C1 segment of cervical spinal cord (tissue), 14 donors: ENCODE measurements around the gene MZT2B.
"Not testable (repeated sequence)": the region's sequence is repeated elsewhere in the genome, so short reads cannot be mapped to it uniquely, and the experiment has no call there.

ENCODE experiments used
- DNase-seq, 14 donors: peaks; one replicate each; lab custom pipeline; 2025; lab: John Stamatoyannopoulos, UW

MZT2B gene

DNA sequence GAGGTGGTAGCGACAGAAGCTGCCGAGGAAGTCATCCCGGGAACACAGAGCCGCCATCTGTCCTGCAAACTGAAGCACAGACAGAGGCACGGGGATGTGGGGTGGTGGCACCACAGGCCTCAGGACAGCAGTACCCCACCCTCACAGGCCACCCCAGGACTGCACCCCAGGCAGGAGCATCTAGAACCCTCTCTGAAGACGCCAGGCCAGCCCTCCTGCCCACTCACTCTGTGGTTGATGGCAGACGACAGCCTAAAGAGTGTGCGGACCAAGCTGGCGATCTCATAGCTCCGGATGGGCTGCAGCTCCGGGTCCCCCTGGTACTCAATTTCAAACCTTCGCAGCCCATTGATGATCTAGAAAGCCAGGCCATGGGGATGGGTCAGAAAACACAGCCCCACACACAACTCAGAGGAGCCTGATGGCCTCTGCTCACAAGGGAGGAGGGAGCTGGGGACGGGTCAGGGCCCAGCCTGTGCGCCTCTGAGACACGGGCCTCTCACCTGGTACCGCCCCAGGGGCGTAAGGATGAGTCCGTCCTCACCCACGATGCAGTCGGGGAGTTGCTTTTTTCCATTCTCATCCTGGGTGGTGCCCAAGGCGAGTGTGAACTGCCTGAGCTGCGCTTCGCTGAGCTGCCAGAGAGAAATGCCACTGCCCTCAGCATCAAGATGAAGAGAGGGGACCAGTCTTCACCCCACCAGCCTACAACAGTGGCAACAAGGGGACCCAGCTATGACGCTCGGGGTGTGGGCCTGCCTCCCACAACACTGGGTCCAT is 29.1 kb upstream of the MZT2B start:
- DNase-seq, result no peak

GRCh38 chr2:130153721-130154422 is 28.2 kb upstream of the MZT2B start:
- not testable (repeated sequence) for DNase-seq

DNA sequence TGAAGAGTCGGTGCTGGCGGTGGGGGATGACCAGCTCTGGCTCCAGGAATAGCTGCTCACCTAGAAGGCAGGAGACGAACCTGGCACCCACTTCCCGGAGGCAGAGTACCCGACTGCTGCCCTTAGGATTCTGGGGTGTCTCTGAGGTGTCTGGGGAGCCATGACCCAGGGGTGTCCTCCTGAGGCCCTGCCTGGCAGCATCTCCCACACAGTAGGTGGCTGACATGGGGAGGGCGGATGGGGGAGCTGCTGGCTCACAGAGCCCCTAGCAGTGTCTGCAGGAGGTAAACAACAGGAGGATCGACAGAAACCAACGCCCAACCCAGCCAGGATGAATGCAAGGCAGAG is 27.7 kb upstream of the MZT2B start:
- not testable (repeated sequence) for DNase-seq

DNA sequence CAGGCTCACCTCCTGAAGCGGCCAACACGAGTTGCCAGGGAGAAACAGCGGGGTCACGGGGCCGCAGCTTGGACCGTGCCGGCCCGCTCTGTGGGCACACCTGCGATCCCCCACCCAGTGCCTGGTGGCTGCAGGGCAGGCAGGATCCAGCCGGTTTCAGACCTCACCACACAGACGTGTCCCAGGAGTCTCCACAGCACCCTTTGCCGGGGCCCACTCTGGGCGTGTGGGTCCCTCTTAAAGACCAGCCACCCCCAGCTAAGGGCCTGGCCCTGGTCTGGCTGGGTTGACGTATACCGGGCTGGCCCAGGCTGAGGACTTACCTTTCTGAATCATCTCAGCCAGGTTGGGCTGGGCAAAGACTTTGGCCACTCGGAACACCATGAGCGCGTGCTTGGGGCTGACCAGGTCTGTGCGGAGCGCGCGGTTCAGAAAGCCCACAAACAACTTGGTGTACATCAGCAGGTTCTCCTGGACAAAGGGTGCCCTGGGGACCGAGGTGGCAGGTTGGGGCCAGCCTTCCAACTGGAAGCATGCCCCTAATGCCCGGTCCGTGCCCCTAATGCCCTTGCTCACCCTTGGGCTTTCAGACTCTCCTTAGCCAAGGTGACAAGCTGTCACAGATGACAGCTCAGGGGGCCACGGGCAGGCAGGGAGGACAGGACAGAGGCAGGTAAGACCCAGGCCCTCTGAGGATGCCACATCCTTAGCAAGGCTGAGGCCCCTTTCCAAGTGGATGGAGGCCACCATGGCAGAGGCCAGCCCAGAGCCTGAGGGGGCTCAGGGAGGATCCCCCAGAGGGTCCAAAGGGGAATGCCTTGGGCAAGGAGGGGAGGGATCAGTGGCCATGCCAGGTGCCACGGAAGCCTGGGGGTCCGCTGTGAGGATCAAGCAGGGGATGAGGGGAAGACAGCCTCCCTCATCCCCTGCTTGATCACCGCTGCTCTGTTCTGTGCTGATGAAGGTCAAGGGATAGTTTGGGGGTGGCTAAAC is 27.0 kb upstream of the MZT2B start:
- peak in 1 of 14 donors; percentile 4 for DNase-seq

- peak in 4 of 14 donors; percentile 12 to 66 (median 18) for DNase-seq
Observed at GRCh38 chr2:130155956-130156623, 26.0 kb upstream of the MZT2B start.

GRCh38 chr2:130156624-130157004 is 25.4 kb upstream of the MZT2B start:
- no peak for DNase-seq

GRCh38 chr2:130157354-130157753 is 24.7 kb upstream of the MZT2B start:
- DNase-seq, result not testable (repeated sequence)

GRCh38 chr2:130157825-130158514 is 24.1 kb upstream of the MZT2B start:
- DNase-seq, result not testable (repeated sequence)

DNA sequence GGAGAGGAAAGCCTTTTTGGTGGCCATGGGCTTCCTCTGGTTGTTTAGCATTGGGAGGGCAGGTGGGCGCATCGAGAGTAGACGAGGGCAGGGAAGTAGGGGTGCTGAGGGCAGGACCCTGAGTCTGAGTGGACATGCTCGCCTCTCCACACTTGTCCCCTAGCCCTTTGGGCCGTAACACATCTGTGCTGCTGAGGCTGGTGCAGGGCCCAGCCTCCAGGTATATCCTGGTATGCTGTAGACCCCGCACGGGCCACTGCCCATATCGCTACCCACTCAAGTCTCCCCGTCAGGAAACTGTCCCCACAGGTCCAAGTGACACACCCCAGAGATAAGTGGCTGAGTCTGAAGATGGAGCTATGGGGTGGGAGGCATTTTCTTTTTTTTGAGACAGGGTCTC is 23.4 kb upstream of the MZT2B start:
- DNase-seq, result no peak

- not testable (repeated sequence) for DNase-seq
Observed at GRCh38 chr2:130159376-130159775, 22.7 kb upstream of the MZT2B start.

GRCh38 chr2:130160131-130160530 is 21.9 kb upstream of the MZT2B start:
- no peak for DNase-seq

- peak in 8 of 14 donors; percentile 11 to 85 (median 24) for DNase-seq
Observed at GRCh38 chr2:130160838-130161705, 21.0 kb upstream of the MZT2B start.

- not testable (repeated sequence) for DNase-seq
Observed at GRCh38 chr2:130162486-130162885, 19.6 kb upstream of the MZT2B start.

DNA sequence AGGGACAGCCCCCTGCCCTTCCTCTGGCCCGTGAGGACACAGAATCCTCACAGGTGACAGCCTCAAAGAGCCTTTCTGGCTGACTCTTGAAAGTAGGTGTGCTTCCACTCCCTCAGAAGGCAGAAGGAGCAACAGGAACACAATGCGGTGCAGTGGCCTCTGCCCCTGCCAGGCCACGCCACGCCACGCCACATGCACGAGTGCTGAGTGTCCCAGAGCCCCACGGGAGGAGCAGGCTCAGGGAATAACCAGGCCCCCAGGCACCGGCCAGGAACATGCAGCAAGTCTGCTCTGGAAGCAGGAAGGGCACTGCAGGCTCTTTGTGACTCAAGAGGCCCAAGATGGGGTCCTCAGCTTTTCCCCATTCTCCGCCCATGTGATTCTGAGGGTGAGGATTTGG is 19.1 kb upstream of the MZT2B start:
- no peak for DNase-seq

GRCh38 chr2:130165293-130166016 is 16.6 kb upstream of the MZT2B start:
- no peak for DNase-seq

DNA sequence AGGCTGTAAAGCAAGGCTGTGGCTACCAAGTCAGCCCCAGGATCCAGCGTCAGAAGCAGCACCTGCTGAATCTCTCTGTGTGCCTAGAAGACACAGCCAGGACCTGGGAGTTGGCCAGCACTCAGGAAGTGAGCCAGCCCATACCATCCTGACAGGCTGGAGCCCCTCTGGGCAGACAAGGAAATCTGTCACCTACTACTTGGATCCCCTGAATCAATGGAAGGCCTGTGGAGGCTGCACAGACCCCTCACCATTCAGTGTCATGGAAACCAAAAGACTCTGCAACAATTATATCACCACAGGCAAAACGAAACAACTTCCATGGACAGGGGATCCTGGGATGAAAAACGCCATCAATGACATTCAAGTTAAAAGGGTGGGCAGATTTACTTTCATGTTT is 15.5 kb upstream of the MZT2B start:
- DNase-seq, result not testable (repeated sequence)

GRCh38 chr2:130169163-130169562 is 12.9 kb upstream of the MZT2B start:
- not testable (repeated sequence) for DNase-seq

DNA sequence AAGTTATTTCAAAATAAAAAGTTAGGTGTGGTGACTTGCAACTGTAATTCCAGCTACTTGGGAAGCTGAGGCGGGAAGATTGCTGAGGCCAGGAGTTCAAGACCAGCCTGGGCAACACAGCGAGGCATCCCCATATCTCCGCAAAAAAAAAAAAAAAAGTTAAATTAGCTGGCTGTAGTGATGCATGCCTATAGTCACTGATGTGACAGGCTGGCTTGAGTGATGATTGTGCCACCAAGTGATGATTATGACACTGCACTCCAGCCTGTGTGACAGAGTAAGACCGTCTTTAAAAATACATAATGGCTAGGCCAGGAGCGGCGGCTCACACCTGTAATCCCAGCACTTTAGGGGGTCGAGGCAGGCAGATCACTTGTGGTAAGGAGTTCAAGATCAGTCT is 12.2 kb upstream of the MZT2B start:
- no peak for DNase-seq

DNA sequence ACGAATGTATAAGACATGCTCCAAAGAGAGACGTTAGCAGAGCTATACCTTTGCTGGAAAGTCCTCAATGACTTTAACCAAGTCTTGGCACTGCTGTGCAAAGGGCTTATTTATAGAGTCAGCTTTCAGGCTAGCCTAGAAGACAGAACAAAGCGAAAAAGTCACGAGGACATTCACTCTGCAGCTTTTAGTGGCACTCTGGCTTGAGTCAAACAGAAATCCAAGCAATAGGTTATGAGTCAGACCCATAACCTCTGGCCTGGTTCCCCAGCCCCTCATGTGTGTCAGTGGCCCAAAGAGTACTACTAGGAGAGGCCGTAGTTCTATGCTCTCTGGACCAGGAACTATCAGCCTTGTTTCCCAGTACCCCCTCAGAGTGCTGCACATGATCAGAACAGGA is 7.2 kb upstream of the MZT2B start:
- DNase-seq, result not testable (repeated sequence)
